DND-41 (cell line): Measurements from ENCODE around the gene ARMH3.

Source experiments
- ATAC-seq: fragments of 200-7000 bp; cut with Tn5 transposase; 3 replicates; pipeline ENCODE4 v1.9.1; 2021; ENCODE audit warnings: low read depth; ENCODE audit not compliant: insufficient read depth
- DNase-seq: peaks from one replicate; pipeline ENCODE4 v3.0.0-alpha.2; 2020
- H2AFZ ChIP-seq: 2 replicates; pipeline ENCODE4 v1.6.0; 2012; ENCODE audit warnings: low read depth, low read length
- H3K27ac ChIP-seq: 2 replicates; pipeline ENCODE4 v1.5.1; 2012; ENCODE audit warnings: low read length, inconsistent platforms
- H3K27me3 ChIP-seq: fragments of 200-600 bp; sonication (generic); 2 replicates; pipeline ENCODE4 v1.6.0; 2012; ENCODE audit warnings: low read length, mild to moderate bottlenecking, inconsistent platforms; ENCODE audit not compliant: insufficient read depth, poor library complexity
- H3K36me3 ChIP-seq: 2 replicates; pipeline ENCODE4 v1.5.1; 2012; ENCODE audit warnings: low read length, inconsistent platforms; ENCODE audit not compliant: insufficient read depth
- H3K4me1 ChIP-seq: 2 replicates; pipeline ENCODE4 v1.5.1; 2012; ENCODE audit warnings: mild to moderate bottlenecking, low read length; ENCODE audit not compliant: insufficient read depth
- H3K4me2 ChIP-seq: 2 replicates; pipeline ENCODE4 v1.6.0; 2012; ENCODE audit warnings: mild to moderate bottlenecking, moderate library complexity, low read length, inconsistent platforms; ENCODE audit not compliant: insufficient read depth
- H3K4me3 ChIP-seq, 2 experiments: fragments of 200-600 bp in 1 of 2; shearing (Covaris generic) in 1 of 2; 2 replicates each; pipeline ENCODE4 v1.5.1; 2012 to 2016; ENCODE audit warnings: inconsistent platforms in 2 of 2, low read length in 2 of 2, mild to moderate bottlenecking in 2 of 2, low read depth in 1 of 2, moderate library complexity in 1 of 2
- H3K79me2 ChIP-seq: 2 replicates; pipeline ENCODE4 v1.6.0; 2012; ENCODE audit warnings: low read length, inconsistent platforms; ENCODE audit not compliant: insufficient read depth
- H3K9ac ChIP-seq: 2 replicates; pipeline ENCODE4 v1.6.0; 2012; ENCODE audit warnings: low read depth, mild to moderate bottlenecking, inconsistent platforms, low read length, moderate library complexity
- H3K9me3 ChIP-seq: 2 replicates; pipeline ENCODE4 v1.5.1; 2012; ENCODE audit warnings: low read length, moderate library complexity, mild to moderate bottlenecking, inconsistent platforms; ENCODE audit not compliant: insufficient read depth, severe bottlenecking
- H4K20me1 ChIP-seq: 2 replicates; pipeline ENCODE4 v1.6.0; 2012; ENCODE audit warnings: low read length; ENCODE audit not compliant: insufficient read depth
- EZH2 ChIP-seq: IDR thresholded peaks from 3 replicates; pipeline ENCODE4 v1.6.1; 2012; ENCODE audit warnings: borderline replicate concordance, low read depth, mild to moderate bottlenecking, moderate library complexity, low read length, inconsistent platforms; ENCODE audit not compliant: severe bottlenecking
- TF ChIP-seq, protein P1 (sequence below): IDR thresholded peaks from 2 replicates; pipeline ENCODE4 v1.5.1; 2012; ENCODE audit warnings: borderline replicate concordance, low read length, moderate library complexity, mild to moderate bottlenecking; ENCODE audit not compliant: poor library complexity, severe bottlenecking; ENCODE audit errors: extremely low read depth

Gene ARMH3

GRCh38 chr10:101965075-101965765 is 90.8 kb downstream of the ARMH3 start:
- Histone ChIP-seq H3K79me2 (no peaks in the 10 kb centered on the region), H3K27me3 (no peaks in the 10 kb centered on the region), H3K36me3 (peaks cover 28% of the 10 kb centered on the region), H3K4me1 (no peaks in the 10 kb centered on the region), H3K9me3 (no peaks in the 10 kb centered on the region), H3K9ac (no peak overlapping the region), H3K4me2 (no peak overlapping the region), H2AFZ (no peak overlapping the region), H3K27ac (no peak overlapping the region), H4K20me1 (no peaks in the 10 kb centered on the region), H3K4me3 (no peak overlapping the region)
- no peak for TF ChIP-seq EZH2
- TF ChIP-seq, protein P1, sequence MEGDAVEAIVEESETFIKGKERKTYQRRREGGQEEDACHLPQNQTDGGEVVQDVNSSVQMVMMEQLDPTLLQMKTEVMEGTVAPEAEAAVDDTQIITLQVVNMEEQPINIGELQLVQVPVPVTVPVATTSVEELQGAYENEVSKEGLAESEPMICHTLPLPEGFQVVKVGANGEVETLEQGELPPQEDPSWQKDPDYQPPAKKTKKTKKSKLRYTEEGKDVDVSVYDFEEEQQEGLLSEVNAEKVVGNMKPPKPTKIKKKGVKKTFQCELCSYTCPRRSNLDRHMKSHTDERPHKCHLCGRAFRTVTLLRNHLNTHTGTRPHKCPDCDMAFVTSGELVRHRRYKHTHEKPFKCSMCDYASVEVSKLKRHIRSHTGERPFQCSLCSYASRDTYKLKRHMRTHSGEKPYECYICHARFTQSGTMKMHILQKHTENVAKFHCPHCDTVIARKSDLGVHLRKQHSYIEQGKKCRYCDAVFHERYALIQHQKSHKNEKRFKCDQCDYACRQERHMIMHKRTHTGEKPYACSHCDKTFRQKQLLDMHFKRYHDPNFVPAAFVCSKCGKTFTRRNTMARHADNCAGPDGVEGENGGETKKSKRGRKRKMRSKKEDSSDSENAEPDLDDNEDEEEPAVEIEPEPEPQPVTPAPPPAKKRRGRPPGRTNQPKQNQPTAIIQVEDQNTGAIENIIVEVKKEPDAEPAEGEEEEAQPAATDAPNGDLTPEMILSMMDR = no peak
- no peak for ATAC-seq
- no peak for DNase-seq

- Histone ChIP-seq H2AFZ (no peak overlapping the region), H3K27ac (0 out of 2 replicates have a peak overlapping the region, but pooled peaks have one; percentile 24), H3K4me2 (no peak overlapping the region), H3K4me3 (no peak overlapping the region), H3K4me1 (no peaks in the 10 kb centered on the region), H3K9me3 (no peaks in the 10 kb centered on the region), H4K20me1 (no peaks in the 10 kb centered on the region), H3K9ac (no peak overlapping the region), H3K36me3 (peaks cover 15% of the 10 kb centered on the region; the same call in 1 of the 2 replicates), H3K79me2 (no peaks in the 10 kb centered on the region), H3K27me3 (no peaks in the 10 kb centered on the region)
- TF ChIP-seq, protein P1 = no peak
- TF ChIP-seq EZH2 = no peak
- DNase-seq (no peak), ATAC-seq (no peak)
These were observed 94.1 kb downstream of the ARMH3 start for GRCh38 chr10:101961591-101962498.

- Histone ChIP-seq H3K9ac (no peak overlapping the region), H3K27me3 (no peaks in the 10 kb centered on the region), H3K4me3 (no peak overlapping the region), H3K36me3 (peaks cover 19% of the 10 kb centered on the region), H3K9me3 (no peaks in the 10 kb centered on the region), H3K79me2 (no peaks in the 10 kb centered on the region), H2AFZ (no peak overlapping the region), H3K4me2 (no peak overlapping the region), H3K27ac (no peak overlapping the region), H4K20me1 (no peaks in the 10 kb centered on the region), H3K4me1 (no peaks in the 10 kb centered on the region)
- DNase-seq = no peak
- no peak for ATAC-seq
- TF ChIP-seq, protein P1 = no peak
- TF ChIP-seq EZH2 = no peak
These were observed 95.0 kb downstream of the ARMH3 start for GRCh38 chr10:101960879-101961395.
